ENCODE results near the gene RFX5.
"Not testable (repeated sequence)": the region's sequence is repeated elsewhere in the genome, so short reads cannot be mapped to it uniquely, and the experiment has no call there.

RFX5 gene

DNA sequence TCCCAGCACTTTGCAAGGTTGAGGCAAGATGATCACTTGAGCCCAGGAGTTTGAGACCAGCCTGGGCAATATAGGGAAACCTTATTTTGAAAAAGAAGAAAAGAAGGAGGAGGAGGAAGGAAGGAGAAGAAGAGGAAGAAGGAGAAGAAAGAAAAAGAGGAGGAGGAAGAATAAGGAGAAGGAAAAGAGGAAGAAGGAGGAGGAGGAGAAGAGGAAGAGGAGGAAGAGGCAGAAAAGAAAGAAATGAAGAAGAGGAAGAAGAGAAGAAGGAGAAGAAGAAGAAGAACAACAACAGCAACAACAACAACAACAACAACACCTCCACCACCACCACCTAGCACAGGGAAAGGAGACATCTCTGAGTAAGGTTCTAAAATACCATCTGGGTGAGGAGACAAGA is 14.8 kb upstream of the RFX5 start:
- DNase-seq = no peak

GRCh38 chr1:151356696-151357095 is 9.6 kb upstream of the RFX5 start:
- no peak for DNase-seq

GRCh38 chr1:151352021-151352718 is 5.1 kb upstream of the RFX5 start:
- no peak for DNase-seq

GRCh38 chr1:151350323-151350722 is 3.3 kb upstream of the RFX5 start:
- not testable (repeated sequence) for DNase-seq

DNA sequence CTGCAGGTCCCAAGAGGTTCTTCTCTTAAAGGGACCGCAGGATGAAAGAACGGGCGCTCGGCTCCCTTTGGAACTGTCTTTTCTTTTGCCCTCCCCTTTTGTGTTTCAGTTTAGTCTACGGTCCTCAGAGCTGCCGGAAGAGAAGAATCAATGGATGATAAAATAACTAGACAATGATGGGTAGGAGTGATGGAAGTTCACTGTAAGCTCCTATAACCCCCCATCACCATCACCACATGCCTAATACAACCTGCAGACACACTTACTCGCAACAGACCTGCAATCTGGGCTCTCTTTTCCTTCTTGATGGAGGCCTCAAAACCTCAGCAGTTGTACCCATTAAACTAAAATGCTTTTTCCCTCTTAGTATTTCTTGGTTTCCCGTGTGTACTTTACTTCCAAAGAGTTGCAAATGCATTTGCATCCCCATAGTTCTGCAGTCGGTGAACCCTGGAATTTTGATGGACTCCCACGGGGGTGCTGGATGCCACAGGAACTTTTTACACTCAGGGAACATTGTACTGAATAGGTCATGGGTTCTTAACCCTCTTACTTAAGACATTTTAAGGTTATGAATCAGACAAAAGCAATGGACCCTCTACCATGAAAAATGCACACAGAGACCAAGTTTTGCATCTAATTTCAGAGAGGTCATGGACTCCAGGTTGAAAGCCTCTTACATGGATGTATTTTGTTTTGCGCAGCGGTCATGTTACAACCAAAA is 633 bp upstream of the RFX5 start:
- no peak for DNase-seq

DNA sequence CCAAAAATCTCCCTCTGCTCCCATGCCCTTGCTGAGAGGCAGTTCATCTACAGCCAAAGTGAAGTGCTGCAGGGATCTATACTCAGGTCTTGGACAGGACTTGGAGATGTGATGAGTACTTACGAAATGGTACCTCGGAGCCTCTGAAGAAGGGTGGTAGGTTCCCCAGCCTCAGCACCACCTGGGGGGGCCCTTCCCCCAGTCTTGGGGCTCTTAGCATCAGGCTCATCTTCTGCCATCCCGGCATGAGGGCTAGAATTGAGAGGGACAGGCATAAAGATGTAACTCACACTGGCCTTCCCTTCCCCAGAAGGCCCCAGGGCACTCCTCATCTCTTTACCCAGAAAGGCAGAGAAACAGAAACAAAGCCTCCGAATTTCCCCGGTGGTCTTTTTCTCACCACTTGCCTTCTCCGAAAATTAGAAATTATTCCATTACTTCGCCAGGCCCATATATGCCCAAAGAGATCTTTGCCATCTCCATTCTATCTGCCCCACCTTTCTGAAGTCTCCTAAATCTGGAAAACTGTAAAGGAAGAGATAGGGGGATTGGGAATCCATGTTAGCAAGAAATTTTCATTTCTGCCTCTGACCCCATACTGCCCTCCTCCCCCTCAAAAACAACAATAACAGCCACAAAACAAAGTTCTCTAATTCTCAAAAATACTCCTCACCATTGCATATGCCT is 827 bp downstream of the RFX5 start:
- no peak for DNase-seq

GRCh38 chr1:151344291-151344690 is 2.8 kb downstream of the RFX5 start:
- DNase-seq = no peak

- DNase-seq = no peak
These were observed 3.5 kb downstream of the RFX5 start for GRCh38 chr1:151343587-151343986.

GRCh38 chr1:151342569-151342968 is 4.5 kb downstream of the RFX5 start:
- no peak for DNase-seq

GRCh38 chr1:151342021-151342420 is 5.0 kb downstream of the RFX5 start:
- DNase-seq = no peak

GRCh38 chr1:151340870-151341754 is 5.9 kb downstream of the RFX5 start:
- peak; percentile 52 for DNase-seq

DNA sequence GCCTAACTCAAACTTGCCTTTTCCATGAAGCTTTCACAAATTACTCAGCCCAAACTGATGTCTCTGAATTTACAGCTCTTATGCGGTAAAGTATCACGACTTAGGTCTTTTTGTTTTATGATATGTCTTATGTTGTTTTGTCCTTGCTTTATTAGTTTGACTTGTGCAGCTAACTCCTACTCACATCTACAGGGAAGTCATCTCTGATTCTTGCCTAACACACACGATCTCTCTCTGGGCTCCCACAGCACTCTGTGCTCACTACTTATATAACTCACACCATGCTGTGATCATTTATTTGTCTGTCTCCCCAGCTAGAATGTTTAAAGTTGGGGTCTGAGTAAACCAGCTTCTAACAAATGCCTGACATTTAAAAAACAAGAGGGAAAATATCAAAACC is 10.5 kb downstream of the RFX5 start:
- no peak for DNase-seq

GRCh38 chr1:151334822-151335221 is 12.2 kb downstream of the RFX5 start:
- DNase-seq = no peak

GRCh38 chr1:151327903-151328674 is 19.0 kb downstream of the RFX5 start:
- DNase-seq = no peak

GRCh38 chr1:151327223-151327902 is 19.7 kb downstream of the RFX5 start, which contains the start of gene PI4KB:
Gene PI4KB (minus strand): TSS chr1:151327416. CDS start chr1:151316481, 10,935 bp downstream.
- peak; percentile 92 for DNase-seq

- DNase-seq = peak; percentile 74
These were observed 20.3 kb downstream of the RFX5 start for GRCh38 chr1:151326619-151327222.

GRCh38 chr1:151325646-151326429 is 21.2 kb downstream of the RFX5 start:
- DNase-seq = no peak

- DNase-seq = no peak
These were observed 21.8 kb downstream of the RFX5 start for GRCh38 chr1:151325231-151325630.

GRCh38 chr1:151324390-151324930 is 22.6 kb downstream of the RFX5 start:
- DNase-seq = no peak

DNA sequence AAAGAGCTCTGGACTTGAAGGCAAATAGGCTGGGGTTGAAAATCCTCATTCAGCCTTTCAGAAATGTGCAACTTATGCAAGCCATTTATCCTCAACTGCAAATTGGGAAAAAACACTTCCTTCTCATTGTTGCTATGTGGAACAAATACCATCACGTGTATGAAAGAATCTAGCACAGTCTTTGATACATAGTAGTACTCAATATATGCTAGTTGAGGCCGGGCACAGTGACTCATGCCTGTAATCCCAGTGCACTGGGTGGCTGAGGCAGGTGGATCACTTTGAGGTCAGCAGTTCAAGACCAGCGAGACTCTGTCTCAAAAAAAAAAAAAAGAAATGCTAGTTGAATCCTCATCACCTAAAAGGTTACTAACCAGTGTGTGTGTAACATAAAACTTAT is 28.1 kb downstream of the RFX5 start:
- DNase-seq = no peak

All from CD4-positive, alpha-beta T cell treated with Interferon gamma for 1 hour (primary cell).